K562 (cell line): ENCODE data around the gene DUS4L. TPM values are rescaled to one million over a fixed set of nuclear protein-coding genes. Genes with fewer than 3 reads are reported as not detected.

Experiments used
- ARHGAP35 ChIP-seq: fragments of 450-650 bp; IDR thresholded peaks from 2 replicates; pipeline ENCODE4 v1.6.1; 2018; ENCODE audit not compliant: partially characterized antibody
- ARNT ChIP-seq, 2 experiments: fragments of 450-650 bp; IDR thresholded peaks; 2 replicates each; pipeline ENCODE4 v1.6.1; 2016; ENCODE audit warnings: mild to moderate bottlenecking in 1 of 2
- BRD4 ChIP-seq: fragments of 200-600 bp; sonication (generic); IDR thresholded peaks from 2 replicates; pipeline ENCODE4 v1.6.1; 2017; ENCODE audit warnings: inconsistent platforms
- GABPB1 ChIP-seq: sonication (generic); formaldehyde crosslinking; IDR thresholded peaks from 2 replicates; pipeline ENCODE4 v1.8.0; 2022; ENCODE audit warnings: mild to moderate bottlenecking, missing genetic modification reagents
- HSF4 ChIP-seq: fragments of 250-450 bp; sonication (Bioruptor Pico); IDR thresholded peaks from 2 replicates; pipeline ENCODE4 v2.1.2; 2022; ENCODE audit warnings: mild to moderate bottlenecking, moderate library complexity, borderline replicate concordance
- JUNB ChIP-seq: fragments of 450-650 bp; formaldehyde crosslinking; conservative IDR thresholded peaks from 2 replicates; pipeline ENCODE4 v1.4.0; 2020; ENCODE audit warnings: mild to moderate bottlenecking
- KHSRP ChIP-seq: fragments of 450-650 bp; IDR thresholded peaks from 2 replicates; pipeline ENCODE4 v1.6.1; 2017
- KLF6 ChIP-seq: fragments of 250-450 bp; sonication (Bioruptor Pico); IDR thresholded peaks from 2 replicates; pipeline ENCODE4 v1.4.0; 2020; ENCODE audit warnings: mild to moderate bottlenecking, moderate library complexity, borderline replicate concordance
- MED1 ChIP-seq: sonication (generic); formaldehyde crosslinking; IDR thresholded peaks from 2 replicates; pipeline ENCODE4 v1.8.1; 2023; ENCODE audit warnings: missing genetic modification reagents, borderline replicate concordance
- MYBL2 ChIP-seq, 2 experiments: fragments of 450-650 bp in 1 of 2; sonication (generic) in 1 of 2; formaldehyde crosslinking in 1 of 2; IDR thresholded peaks; 2 replicates each; pipeline versions ENCODE4 v1.6.1 to v1.8.1; 2017 to 2022; ENCODE audit warnings: borderline replicate concordance in 1 of 2, inconsistent platforms in 1 of 2, low read depth in 1 of 2, mild to moderate bottlenecking in 1 of 2, missing genetic modification reagents in 1 of 2, moderate library complexity in 1 of 2
- NR0B1 ChIP-seq: fragments of 450-650 bp; IDR thresholded peaks from one replicate; pipeline ENCODE4 v1.6.1; 2018; ENCODE audit warnings: mild to moderate bottlenecking, moderate library complexity; ENCODE audit not compliant: partially characterized antibody
- PTBP1 ChIP-seq: fragments of 200-400 bp; formaldehyde crosslinking; IDR thresholded peaks from 2 replicates; pipeline ENCODE4 v1.6.1; 2017; ENCODE audit warnings: low read depth, low read length
- RBBP5 ChIP-seq: fragments of 200-600 bp; sonication (generic); IDR thresholded peaks from 2 replicates; pipeline ENCODE4 v1.6.1; 2012; ENCODE audit warnings: borderline replicate concordance, mild to moderate bottlenecking, low read length, control low read depth, inconsistent platforms; ENCODE audit not compliant: insufficient read depth, poor library complexity, severe bottlenecking
- RBM22 ChIP-seq: fragments of 200-400 bp; formaldehyde crosslinking; IDR thresholded peaks from 2 replicates; pipeline ENCODE4 v1.6.1; 2018; ENCODE audit warnings: low read length, low read depth; ENCODE audit not compliant: poor library complexity, severe bottlenecking
- SAFB2 ChIP-seq: fragments of 200-400 bp; formaldehyde crosslinking; IDR thresholded peaks from 2 replicates; pipeline ENCODE4 v1.6.1; 2018; ENCODE audit warnings: borderline replicate concordance, low read length, low read depth, moderate library complexity; ENCODE audit not compliant: severe bottlenecking
- SIX5 ChIP-seq, 2 experiments: IDR thresholded peaks; 2 replicates each; pipeline ENCODE4 v1.6.1; 2011; ENCODE audit warnings: low read length in 2 of 2, borderline replicate concordance in 1 of 2, low read depth in 1 of 2, mild to moderate bottlenecking in 1 of 2, moderate library complexity in 1 of 2; ENCODE audit not compliant: insufficient read depth in 1 of 2
- SMAD1 ChIP-seq: fragments of 150-350 bp; IDR thresholded peaks from 2 replicates; pipeline ENCODE4 v1.6.1; 2014; ENCODE audit warnings: low read length, low read depth; ENCODE audit not compliant: partially characterized antibody
- SREBF1 ChIP-seq: fragments of 150-350 bp; IDR thresholded peaks from 2 replicates; pipeline ENCODE4 v1.6.1; 2014; ENCODE audit warnings: antibody characterized with exemption, low read depth, low read length, borderline replicate concordance
- THAP7 ChIP-seq: fragments of 250-450 bp; sonication (Bioruptor Pico); IDR thresholded peaks from 2 replicates; pipeline ENCODE4 v1.5.0; 2021
- TSC22D4 ChIP-seq: fragments of 450-650 bp; IDR thresholded peaks from 2 replicates; pipeline ENCODE4 v1.6.1; 2016; ENCODE audit warnings: missing genetic modification characterization, missing biosample characterization, control low read depth
- ZBTB1 ChIP-seq: sonication (generic); formaldehyde crosslinking; IDR thresholded peaks from 2 replicates; pipeline ENCODE4 v1.8.1; 2023; ENCODE audit warnings: missing genetic modification reagents, low read depth, mild to moderate bottlenecking, borderline replicate concordance
- ZBTB12 ChIP-seq: fragments of 250-450 bp; sonication (Bioruptor Pico); IDR thresholded peaks from 2 replicates; pipeline ENCODE4 v1.4.0; 2020
- ZNF347 ChIP-seq: fragments of 450-650 bp; formaldehyde crosslinking; IDR thresholded peaks from 2 replicates; pipeline ENCODE4 v1.4.0; 2020; ENCODE audit warnings: low read depth, mild to moderate bottlenecking, moderate library complexity
- polyA plus RNA-seq, 8 experiments: library from polyadenylated mRNA; depleted of rRNA in 4 of 8; stranded (reverse) in 5 of 8; unstranded in 3 of 8; fragments of >200 nt; fragmentation: Nextera tagmentation in 2 of 8; fragmentation: Illumina TruSeq in 1 of 8; extraction: Ambion mirVana in 2 of 8; extraction: Trizol in 1 of 8; gene quantifications; 2 replicates each; pipeline versions ENCODE4 v1.2.1 to v1.2.3, GENCODE V29; 2011 to 2014; ENCODE audit warnings: inconsistent platforms in 1 of 8, missing spikeins in 1 of 8
- total RNA-seq, 7 experiments: library from RNA; depleted of rRNA in 6 of 7; stranded (reverse); fragments of >200 nt in 6 of 7; fragmentation: Illumina TruSeq in 2 of 7; extraction: Trizol in 2 of 7; gene quantifications; 2 replicates each; pipeline versions ENCODE4 v1.2.1 to v1.2.3, GENCODE V29; 2011 to 2021; ENCODE audit warnings: low replicate concordance in 1 of 7

DUS4L gene
- total and polyA plus RNA-seq, 9 of the 15 experiments (the other 6 are each of a cell fraction or from before 2014, with no cell fraction given), result 12.2 to 33.6 (median 28.6) TPM

GRCh38 chr7:107579885-107580715 is 16.3 kb downstream of the DUS4L start, which contains the start of gene BCAP29 (continued):
- TF ChIP-seq SMAD1, result peak; percentile 90
- no peak for TF ChIP-seq JUNB (CRISPR knock-in tag)
- TF ChIP-seq ZBTB12, result peak; percentile 90
- TF ChIP-seq KHSRP, result no peak; the same call in none of the 2 replicates
- peak; percentile 75; the same call in 1 of the 2 replicates for TF ChIP-seq BRD4
- peak; percentile 98 for TF ChIP-seq RBBP5
- TF ChIP-seq ARHGAP35, result peak; percentile 12
- TF ChIP-seq HSF4, result no peak
- TF ChIP-seq PTBP1, result no peak
- no peak for TF ChIP-seq GABPB1 (CRISPR knock-in tag)
- no peak for TF ChIP-seq RBM22
- TF ChIP-seq MED1, result no peak
- 0 out of 2 replicates have a peak, but pooled peaks have one; percentile 74 for TF ChIP-seq KLF6
- peak; percentile 84 for TF ChIP-seq ZBTB1 (CRISPR knock-in tag)
- TF ChIP-seq NR0B1, result no peak
- no peak for TF ChIP-seq TSC22D4
- TF ChIP-seq SAFB2, result no peak
- TF ChIP-seq ZNF347, result no peak
- no peak for TF ChIP-seq MYBL2 (IDR thresholded peaks at IDR 0.05; ENCODE audit: low read depth)
- no peak for TF ChIP-seq MYBL2 (CRISPR knock-in tag; IDR thresholded peaks at IDR 0.05; ENCODE audit: borderline replicate concordance)
- no peak for TF ChIP-seq ARNT (IDR thresholded peaks at IDR 0.05)
- TF ChIP-seq SIX5 (IDR thresholded peaks at IDR 0.05; ENCODE audit: borderline replicate concordance in 1 of 2, insufficient read depth in 1 of 2, low read depth in 1 of 2, low read length in 2 of 2), result 0 out of 4 replicates have a peak, but pooled peaks of 1 of the 2 experiments have one; percentile 10
- TF ChIP-seq SREBF1, result no peak
- peak; percentile 63; the same call in 1 of the 2 replicates for TF ChIP-seq THAP7 (CRISPR knock-in tag)
